GM21529 (cell line): Measurements from ENCODE around the gene LIX1.
"Not testable (repeated sequence)": the region's sequence is repeated elsewhere in the genome, so short reads cannot be mapped to it uniquely, and the experiment has no call there.

Experiments used
- ATAC-seq: cut with Tn5 transposase; IDR thresholded peaks from one replicate; pipeline ENCODE4 v1.9.1; 2021; ENCODE audit not compliant: unreplicated experiment

The LIX1 gene

GRCh38 chr5:97105501-97106215 lies 36.8 kb downstream of the LIX1 start:
- no peak for ATAC-seq

DNA sequence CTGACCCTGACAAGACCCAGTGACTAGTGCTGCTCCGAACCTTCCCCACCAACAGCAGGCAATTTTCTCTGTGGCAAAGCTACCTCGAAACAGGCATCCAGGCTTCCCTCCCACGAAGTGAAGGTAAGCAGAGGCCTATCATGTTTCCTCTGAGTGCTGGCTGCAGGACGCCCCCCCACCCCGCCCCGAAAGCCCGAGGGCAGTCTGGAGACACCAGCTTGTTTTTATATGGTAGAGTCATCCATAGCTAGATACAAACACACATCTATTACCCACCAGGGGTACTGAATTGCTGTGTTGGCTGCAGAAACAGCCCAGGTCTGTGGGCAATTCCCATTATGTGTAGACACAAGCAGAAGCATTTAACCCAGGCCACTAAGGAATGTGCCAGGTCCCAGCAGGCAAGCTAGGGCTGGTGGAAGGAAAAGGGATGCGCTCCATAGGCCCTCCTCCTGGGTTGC lies 40.4 kb downstream of the LIX1 start:
- ATAC-seq = no peak

GRCh38 chr5:97101189-97101910 lies 41.1 kb downstream of the LIX1 start:
- ATAC-seq = no peak

DNA sequence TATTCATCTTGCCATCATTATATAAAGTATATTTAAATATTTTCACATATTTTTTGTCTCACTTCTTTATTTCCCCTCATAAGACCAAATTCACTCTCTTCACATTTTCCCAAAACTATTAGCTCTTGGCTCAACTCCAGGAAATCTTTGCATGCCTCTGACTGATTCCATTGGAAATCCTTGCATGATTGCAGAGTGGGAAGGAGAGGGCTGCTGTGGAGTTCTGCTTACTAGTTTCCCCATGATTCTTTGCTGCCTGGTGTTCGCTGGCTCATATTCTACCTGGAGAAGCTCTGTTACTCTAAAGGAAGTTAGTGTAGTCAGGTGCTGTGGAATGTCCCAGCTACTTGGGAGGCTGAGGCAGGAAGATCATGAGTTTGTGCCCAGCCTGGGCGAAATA lies 41.9 kb downstream of the LIX1 start:
- ATAC-seq = no peak

- ATAC-seq = no peak
Observed at GRCh38 chr5:97098922-97099321, 43.5 kb downstream of the LIX1 start.

GRCh38 chr5:97097326-97098230 lies 44.8 kb downstream of the LIX1 start:
- no peak for ATAC-seq

GRCh38 chr5:97096846-97097245 lies 45.6 kb downstream of the LIX1 start:
- no peak for ATAC-seq

- no peak for ATAC-seq
Observed at GRCh38 chr5:97096191-97096590, 46.2 kb downstream of the LIX1 start.

GRCh38 chr5:97095318-97095732 lies 47.1 kb downstream of the LIX1 start:
- peak; percentile 45 for ATAC-seq

GRCh38 chr5:97094579-97095317 lies 47.7 kb downstream of the LIX1 start:
- peak; percentile 99 for ATAC-seq

GRCh38 chr5:97093193-97093592 lies 49.2 kb downstream of the LIX1 start:
- ATAC-seq = no peak

DNA sequence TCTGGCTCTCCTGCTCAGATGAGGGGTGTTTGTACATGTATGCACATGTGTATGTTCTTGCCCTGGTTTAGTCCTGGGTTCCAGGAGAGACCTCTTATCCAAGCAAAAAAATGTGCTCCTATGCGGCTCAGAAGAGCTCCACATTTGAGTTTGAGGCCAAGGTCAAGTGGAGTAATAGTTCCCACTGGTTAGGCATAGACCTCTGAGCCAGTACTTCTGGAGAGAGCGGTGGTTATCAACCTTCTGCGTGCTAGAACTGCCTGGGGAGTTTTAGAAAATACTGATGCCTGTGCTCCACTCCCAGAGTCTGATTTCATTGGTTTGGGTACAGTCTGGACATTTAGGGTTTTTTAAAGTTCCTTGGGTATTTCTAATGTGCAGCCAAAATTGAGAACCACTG lies 51.5 kb downstream of the LIX1 start:
- ATAC-seq = no peak

DNA sequence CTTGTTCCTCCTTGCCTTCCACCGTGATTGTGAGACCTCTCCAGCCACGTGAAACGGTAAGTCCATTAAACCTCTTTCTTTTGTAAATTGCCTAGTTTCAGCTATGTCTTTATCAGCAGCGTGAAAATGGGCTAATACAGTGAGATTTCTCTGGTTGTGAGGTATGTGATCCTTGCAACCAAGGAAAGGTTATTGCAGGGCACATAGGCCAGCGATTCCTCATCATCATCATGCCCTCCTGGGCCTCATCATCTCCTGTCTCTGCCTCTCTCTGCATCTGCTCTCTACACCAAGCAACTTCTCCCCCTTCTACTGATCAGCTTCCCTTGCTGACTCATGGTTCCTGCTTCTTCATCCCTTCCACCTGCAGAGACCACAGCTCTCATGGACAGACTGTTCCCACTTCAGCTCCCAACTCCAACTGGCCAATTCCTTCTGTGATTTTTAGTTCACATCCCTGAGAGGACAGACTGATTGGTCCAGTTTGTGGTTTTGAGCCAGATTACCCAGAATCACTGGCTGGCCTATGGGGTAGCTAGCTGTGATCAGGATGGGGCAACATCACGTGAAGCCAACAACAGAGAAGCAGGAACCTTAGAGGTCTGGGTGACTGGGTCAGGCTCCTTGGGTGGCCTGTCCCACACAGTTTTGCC lies 53.1 kb downstream of the LIX1 start:
- ATAC-seq = no peak

GRCh38 chr5:97088774-97089148 lies 53.6 kb downstream of the LIX1 start:
- ATAC-seq = no peak

GRCh38 chr5:97087138-97087537 lies 55.3 kb downstream of the LIX1 start:
- ATAC-seq = no peak

DNA sequence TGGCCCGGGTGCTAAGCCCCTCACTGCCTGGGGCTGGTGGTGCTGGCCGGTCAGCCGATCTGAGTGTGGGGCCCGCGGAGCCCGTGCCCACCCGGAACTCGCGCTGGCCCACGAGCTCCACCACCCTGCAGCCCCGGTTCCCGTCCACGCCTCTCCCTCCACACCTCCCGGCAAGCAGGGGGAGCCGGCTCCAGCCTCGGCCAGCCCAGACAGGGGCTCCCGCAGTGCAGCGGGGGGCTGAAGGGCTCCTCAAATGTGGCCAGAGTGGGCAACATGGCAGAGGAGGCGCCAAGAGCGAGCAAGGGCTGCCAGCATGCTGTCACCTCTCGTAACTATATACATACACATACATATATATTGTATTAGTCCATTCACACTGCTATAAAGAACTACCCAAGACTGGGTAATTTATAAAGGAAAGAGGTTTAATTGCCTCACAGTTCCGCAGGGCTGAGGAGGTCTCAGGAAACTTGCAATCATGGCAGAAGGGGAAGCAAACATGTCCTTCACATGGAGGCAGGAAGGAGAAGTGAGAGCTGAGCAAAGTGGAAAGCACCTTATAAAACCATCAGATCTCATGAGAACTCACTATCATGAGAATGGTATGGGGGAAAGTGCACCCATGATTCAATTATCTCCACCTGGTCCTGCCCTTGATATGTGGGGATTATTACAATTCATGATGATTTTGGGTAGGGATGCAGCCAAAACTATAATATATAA lies 56.8 kb downstream of the LIX1 start:
- ATAC-seq = no peak

DNA sequence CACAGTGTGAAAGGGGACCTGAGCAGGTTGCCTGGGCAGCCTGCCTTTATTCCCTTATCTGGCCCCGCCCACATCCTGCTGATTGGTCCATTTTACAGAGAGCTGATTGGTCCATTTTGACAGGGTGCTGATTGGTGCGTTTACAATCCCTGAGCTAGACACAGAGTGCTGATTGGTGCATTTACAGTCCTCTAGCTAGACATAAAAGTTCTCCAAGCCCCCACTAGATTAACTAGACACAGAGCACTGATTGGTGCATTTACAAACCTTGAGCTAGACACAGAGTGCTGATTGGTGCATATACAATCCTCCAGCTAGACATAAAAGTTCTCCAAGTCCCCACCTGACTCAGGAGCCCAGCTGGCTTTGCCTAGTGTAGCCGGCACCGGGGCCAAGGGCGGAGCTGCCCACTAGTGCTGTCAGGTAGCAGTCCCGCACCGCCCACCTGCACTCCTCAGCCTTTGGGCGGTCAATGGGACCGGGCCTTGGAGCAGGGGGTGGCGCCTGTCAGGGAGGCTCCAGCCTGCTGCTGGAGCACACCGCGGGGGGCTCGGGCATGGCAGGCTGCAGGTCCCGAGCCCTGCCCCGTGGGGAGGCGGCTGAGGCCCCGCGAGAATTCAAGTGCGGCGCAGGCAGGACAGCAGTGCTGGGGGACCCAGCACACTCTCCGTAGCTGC lies 57.5 kb downstream of the LIX1 start:
- not testable (repeated sequence) for ATAC-seq

DNA sequence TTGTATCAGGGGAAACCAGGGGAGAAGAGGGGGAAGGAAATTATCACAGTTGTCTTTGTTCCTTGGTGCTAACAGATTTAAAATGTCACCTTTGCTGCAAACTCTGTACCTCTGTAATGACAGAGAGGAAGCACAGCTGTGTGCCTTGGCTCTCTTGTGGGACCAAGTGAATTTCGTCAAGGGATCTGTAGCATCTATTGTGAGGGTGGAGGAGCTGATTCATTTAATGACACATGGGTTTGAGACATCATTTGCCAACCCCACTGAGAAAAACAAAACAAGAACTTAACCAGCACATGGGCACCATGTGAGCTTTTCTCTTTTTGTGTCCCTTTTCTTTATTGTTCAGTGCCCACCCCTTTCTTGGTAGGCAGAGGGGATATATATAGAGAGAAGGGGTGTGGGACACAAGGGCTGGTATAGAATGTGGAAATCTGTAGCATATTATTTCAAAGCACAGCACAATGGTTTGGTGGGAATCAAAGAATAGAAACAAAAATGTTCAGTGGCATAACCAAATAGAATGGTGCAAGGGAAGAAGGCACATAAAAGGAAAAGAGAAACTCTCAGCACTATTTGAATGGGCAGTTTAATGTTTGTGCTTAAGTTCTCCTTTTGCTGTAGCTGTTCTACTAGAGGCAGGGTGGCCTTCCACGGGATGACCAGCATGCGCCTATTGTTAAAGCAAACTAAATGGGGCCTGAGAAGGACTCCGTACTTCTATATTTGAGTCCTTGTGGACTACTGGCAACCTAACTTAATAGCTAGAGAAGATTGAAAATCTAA lies 63.3 kb downstream of the LIX1 start:
- ATAC-seq = peak; percentile 51
